SK-N-SH (cell line): Measurements from ENCODE around the gene XXYLT1.

Experiments
- CTCF ChIP-seq: fragments of 200-600 bp; sonication (generic); IDR thresholded peaks from 2 replicates; pipeline ENCODE4 v1.6.1; 2017; ENCODE audit warnings: antibody characterized with exemption, mild to moderate bottlenecking, moderate library complexity
- EP300 ChIP-seq, 2 experiments: IDR thresholded peaks; 2 replicates each; pipeline versions ENCODE4 v1.4.0 to v1.6.1; 2012; ENCODE audit warnings: borderline replicate concordance in 1 of 2, low read depth in 1 of 2, low read length in 1 of 2
- EZH2phosphoT487 ChIP-seq: fragments of 200-600 bp; sonication (generic); IDR thresholded peaks from 2 replicates; pipeline ENCODE4 v1.6.1; 2017; ENCODE audit warnings: low read depth, mixed run types, mild to moderate bottlenecking, antibody characterized with exemption, moderate library complexity, borderline replicate concordance
- FOXJ3 ChIP-seq: sonication (generic); formaldehyde crosslinking; IDR thresholded peaks from 2 replicates; pipeline ENCODE4 v1.5.1; 2020; ENCODE audit warnings: mild to moderate bottlenecking, missing genetic modification reagents
- FOXM1 ChIP-seq: IDR thresholded peaks from 2 replicates; pipeline ENCODE4 v1.4.0; 2012; ENCODE audit warnings: low read depth, mild to moderate bottlenecking
- MEF2A ChIP-seq: IDR thresholded peaks from 2 replicates; pipeline ENCODE4 v1.4.0; 2012; ENCODE audit warnings: low read depth, borderline replicate concordance
- POLR2AphosphoS5 ChIP-seq: IDR thresholded peaks from 2 replicates; pipeline ENCODE4 v1.6.1; 2012; ENCODE audit warnings: low read depth, low read length
- RCOR1 ChIP-seq: fragments of 150-350 bp; IDR thresholded peaks from 2 replicates; pipeline ENCODE4 v1.6.1; 2017; ENCODE audit warnings: antibody characterized with exemption, low read length
- REST ChIP-seq: IDR thresholded peaks from 2 replicates; pipeline ENCODE4 v1.6.1; 2012; ENCODE audit warnings: mild to moderate bottlenecking, low read depth, low read length, moderate library complexity
- TCF12 ChIP-seq: IDR thresholded peaks from 2 replicates; pipeline ENCODE4 v1.4.0; 2012
- YY1 ChIP-seq: IDR thresholded peaks from 2 replicates; pipeline ENCODE4 v1.4.0; 2012; ENCODE audit warnings: low read depth, mild to moderate bottlenecking
- ZBTB33 ChIP-seq: IDR thresholded peaks from 2 replicates; pipeline ENCODE4 v1.4.0; 2012; ENCODE audit warnings: low read depth, borderline replicate concordance

GRCh38 chr3:195147649-195148080 lies 123.3 kb downstream of the XXYLT1 start:
- TF ChIP-seq EZH2phosphoT487: no peak
- no peak for TF ChIP-seq REST
- no peak for TF ChIP-seq RCOR1
- TF ChIP-seq TCF12: no peak
- no peak for TF ChIP-seq YY1
- TF ChIP-seq FOXJ3: no peak
- no peak for TF ChIP-seq ZBTB33
- TF ChIP-seq CTCF: no peak
- TF ChIP-seq MEF2A: no peak
- TF ChIP-seq POLR2AphosphoS5: no peak
- TF ChIP-seq FOXM1: no peak
- TF ChIP-seq EP300 (IDR thresholded peaks at IDR 0.05; ENCODE audit: borderline replicate concordance in 1 of 2, low read depth in 1 of 2, low read length in 1 of 2): no peak
